Measurements from ENCODE around the gene AFTPH.

- TF ChIP-seq CTCF (IDR thresholded peaks at IDR 0.05), result no peak
- no peak for TF ChIP-seq POLR2A (IDR thresholded peaks at IDR 0.05)
Observed at GRCh38 chr2:64627860-64628841, 104.0 kb downstream of the AFTPH start.

All from uterus (tissue), 2 donors.